ENCODE results near the gene MRPS7.

Gene MRPS7

GRCh38 chr17:75238020-75238580 lies 23.6 kb upstream of the MRPS7 start:
- Histone ChIP-seq H3K4me3 (ENCODE audit: low read length) (no peak overlapping the region), H3K36me3 (ENCODE audit: control insufficient read depth, insufficient read depth, low read length) (peaks cover 41% of the 10 kb centered on the region), H3K9ac (ENCODE audit: low read length) (no peak overlapping the region), H3K4me1 (ENCODE audit: control insufficient read depth, insufficient read depth, low read length) (peaks cover 5% of the 10 kb centered on the region), H3K27me3 (ENCODE audit: control insufficient read depth, insufficient read depth, low read length) (no peaks in the 10 kb centered on the region), H3K9me3 (ENCODE audit: control insufficient read depth, low read length) (no peaks in the 10 kb centered on the region)

GRCh38 chr17:75238684-75239191 lies 22.9 kb upstream of the MRPS7 start:
- H3K4me1 ChIP-seq (ENCODE audit: control insufficient read depth, insufficient read depth, low read length) = peaks cover 5% of the 10 kb centered on the region
- no peak overlapping the region for H3K4me3 ChIP-seq (ENCODE audit: low read length)
- H3K27me3 ChIP-seq (ENCODE audit: control insufficient read depth, insufficient read depth, low read length) = no peaks in the 10 kb centered on the region
- no peaks in the 10 kb centered on the region for H3K9me3 ChIP-seq (ENCODE audit: control insufficient read depth, low read length)
- H3K36me3 ChIP-seq (ENCODE audit: control insufficient read depth, insufficient read depth, low read length) = peaks cover 44% of the 10 kb centered on the region
- H3K9ac ChIP-seq (ENCODE audit: low read length) = no peak overlapping the region

- H3K36me3 ChIP-seq (ENCODE audit: control insufficient read depth, insufficient read depth, low read length) = peaks cover 49% of the 10 kb centered on the region
- no peaks in the 10 kb centered on the region for H3K27me3 ChIP-seq (ENCODE audit: control insufficient read depth, insufficient read depth, low read length)
- H3K9ac ChIP-seq (ENCODE audit: low read length) = no peak overlapping the region
These were observed 22.5 kb upstream of the MRPS7 start for GRCh38 chr17:75239214-75239613.

GRCh38 chr17:75239778-75240393 lies 21.8 kb upstream of the MRPS7 start:
- Histone ChIP-seq H3K9ac (ENCODE audit: low read length) (no peak overlapping the region), H3K9me3 (ENCODE audit: control insufficient read depth, low read length) (no peaks in the 10 kb centered on the region), H3K4me1 (ENCODE audit: control insufficient read depth, insufficient read depth, low read length) (peaks cover 5% of the 10 kb centered on the region), H3K36me3 (ENCODE audit: control insufficient read depth, insufficient read depth, low read length) (peaks cover 42% of the 10 kb centered on the region), H3K27me3 (ENCODE audit: control insufficient read depth, insufficient read depth, low read length) (no peaks in the 10 kb centered on the region), H3K4me3 (ENCODE audit: low read length) (no peak overlapping the region)

More at GRCh38 chr17:75239214-75239613, 22.5 kb upstream of the MRPS7 start:
- Histone ChIP-seq H3K4me1 (ENCODE audit: control insufficient read depth, insufficient read depth, low read length) (peaks cover 5% of the 10 kb centered on the region), H3K9me3 (ENCODE audit: control insufficient read depth, low read length) (no peaks in the 10 kb centered on the region), H3K4me3 (ENCODE audit: low read length) (no peak overlapping the region)

- no peak overlapping the region for H3K4me3 ChIP-seq (ENCODE audit: low read length)
- no peak overlapping the region for H3K9ac ChIP-seq (ENCODE audit: low read length)
- peaks cover 37% of the 10 kb centered on the region for H3K36me3 ChIP-seq (ENCODE audit: control insufficient read depth, insufficient read depth, low read length)
- H3K4me1 ChIP-seq (ENCODE audit: control insufficient read depth, insufficient read depth, low read length) = peaks cover 5% of the 10 kb centered on the region
- no peaks in the 10 kb centered on the region for H3K9me3 ChIP-seq (ENCODE audit: control insufficient read depth, low read length)
- H3K27me3 ChIP-seq (ENCODE audit: control insufficient read depth, insufficient read depth, low read length) = no peaks in the 10 kb centered on the region
These were observed 21.1 kb upstream of the MRPS7 start for GRCh38 chr17:75240394-75241142.

GRCh38 chr17:75241143-75241430 lies 20.6 kb upstream of the MRPS7 start:
- no peaks in the 10 kb centered on the region for H3K9me3 ChIP-seq (ENCODE audit: control insufficient read depth, low read length)
- no peaks in the 10 kb centered on the region for H3K27me3 ChIP-seq (ENCODE audit: control insufficient read depth, insufficient read depth, low read length)
- H3K9ac ChIP-seq (ENCODE audit: low read length) = no peak overlapping the region
- no peak overlapping the region for H3K4me3 ChIP-seq (ENCODE audit: low read length)
- H3K36me3 ChIP-seq (ENCODE audit: control insufficient read depth, insufficient read depth, low read length) = peaks cover 40% of the 10 kb centered on the region
- H3K4me1 ChIP-seq (ENCODE audit: control insufficient read depth, insufficient read depth, low read length) = peaks cover 5% of the 10 kb centered on the region

GRCh38 chr17:75241502-75241901 lies 20.2 kb upstream of the MRPS7 start:
- Histone ChIP-seq H3K4me1 (ENCODE audit: control insufficient read depth, insufficient read depth, low read length) (peaks cover 5% of the 10 kb centered on the region), H3K27me3 (ENCODE audit: control insufficient read depth, insufficient read depth, low read length) (no peaks in the 10 kb centered on the region), H3K9me3 (ENCODE audit: control insufficient read depth, low read length) (no peaks in the 10 kb centered on the region), H3K36me3 (ENCODE audit: control insufficient read depth, insufficient read depth, low read length) (peaks cover 44% of the 10 kb centered on the region), H3K4me3 (ENCODE audit: low read length) (no peak overlapping the region), H3K9ac (ENCODE audit: low read length) (no peak overlapping the region)

GRCh38 chr17:75241996-75242460 lies 19.7 kb upstream of the MRPS7 start:
- H3K36me3 ChIP-seq (ENCODE audit: control insufficient read depth, insufficient read depth, low read length) = peaks cover 45% of the 10 kb centered on the region
- H3K9ac ChIP-seq (ENCODE audit: low read length) = no peak overlapping the region
- peaks cover 5% of the 10 kb centered on the region for H3K4me1 ChIP-seq (ENCODE audit: control insufficient read depth, insufficient read depth, low read length)
- H3K4me3 ChIP-seq (ENCODE audit: low read length) = no peak overlapping the region
- no peaks in the 10 kb centered on the region for H3K9me3 ChIP-seq (ENCODE audit: control insufficient read depth, low read length)
- no peaks in the 10 kb centered on the region for H3K27me3 ChIP-seq (ENCODE audit: control insufficient read depth, insufficient read depth, low read length)

GRCh38 chr17:75242461-75243042 lies 19.1 kb upstream of the MRPS7 start:
- Histone ChIP-seq H3K9me3 (ENCODE audit: control insufficient read depth, low read length) (no peaks in the 10 kb centered on the region), H3K36me3 (ENCODE audit: control insufficient read depth, insufficient read depth, low read length) (peaks cover 43% of the 10 kb centered on the region), H3K9ac (ENCODE audit: low read length) (no peak overlapping the region), H3K27me3 (ENCODE audit: control insufficient read depth, insufficient read depth, low read length) (no peaks in the 10 kb centered on the region), H3K4me3 (ENCODE audit: low read length) (no peak overlapping the region), H3K4me1 (ENCODE audit: control insufficient read depth, insufficient read depth, low read length) (peaks cover 5% of the 10 kb centered on the region)

GRCh38 chr17:75244133-75244866 lies 17.4 kb upstream of the MRPS7 start:
- peaks cover 39% of the 10 kb centered on the region for H3K36me3 ChIP-seq (ENCODE audit: control insufficient read depth, insufficient read depth, low read length)
- H3K4me3 ChIP-seq (ENCODE audit: low read length) = no peak overlapping the region
- no peaks in the 10 kb centered on the region for H3K9me3 ChIP-seq (ENCODE audit: control insufficient read depth, low read length)
- no peak overlapping the region for H3K9ac ChIP-seq (ENCODE audit: low read length)
- H3K27me3 ChIP-seq (ENCODE audit: control insufficient read depth, insufficient read depth, low read length) = no peaks in the 10 kb centered on the region
- no peaks in the 10 kb centered on the region for H3K4me1 ChIP-seq (ENCODE audit: control insufficient read depth, insufficient read depth, low read length)

GRCh38 chr17:75245011-75245410 lies 16.7 kb upstream of the MRPS7 start:
- Histone ChIP-seq H3K9me3 (ENCODE audit: control insufficient read depth, low read length) (no peaks in the 10 kb centered on the region), H3K36me3 (ENCODE audit: control insufficient read depth, insufficient read depth, low read length) (peaks cover 35% of the 10 kb centered on the region), H3K27me3 (ENCODE audit: control insufficient read depth, insufficient read depth, low read length) (no peaks in the 10 kb centered on the region), H3K4me1 (ENCODE audit: control insufficient read depth, insufficient read depth, low read length) (no peaks in the 10 kb centered on the region), H3K9ac (ENCODE audit: low read length) (no peak overlapping the region), H3K4me3 (ENCODE audit: low read length) (no peak overlapping the region)

All from mucosa of stomach (tissue), 1 donor.